Naive B cell (primary cell): ENCODE results near the gene FAM228B. TPM values are rescaled to one million over a fixed set of nuclear protein-coding genes. Genes with fewer than 3 reads are reported as not detected.

Experiments used
- ATAC-seq, 2 donors: fragments of 150-1000 bp; cut with Tn5 transposase; 2 replicates each; pipeline ENCODE4 v1.10.0; 2021; ENCODE audit warnings: low read depth in 2 of 2, mild to moderate bottlenecking in 2 of 2, moderate library complexity in 2 of 2
- DNase-seq: peaks from one replicate; pipeline ENCODE4 v3.0.0; 2022
- H3K27ac Mint-ChIP-seq, 6 donors: one replicate each; pipeline ENCODE4 v1.8.0; 2020 to 2022; ENCODE audit warnings: mild to moderate bottlenecking in 6 of 6, mixed read lengths in 6 of 6, moderate library complexity in 5 of 6, inconsistent platforms in 2 of 6
- H3K27me3 Mint-ChIP-seq, 3 donors: one replicate each; pipeline ENCODE4 v1.8.0; 2021 to 2022; ENCODE audit warnings: mixed read lengths in 3 of 3, mild to moderate bottlenecking in 1 of 3
- H3K36me3 Mint-ChIP-seq, 2 donors: one replicate each; pipeline ENCODE4 v1.8.0; 2020 to 2022; ENCODE audit warnings: mixed read lengths in 2 of 2, inconsistent platforms in 1 of 2, mild to moderate bottlenecking in 1 of 2
- H3K4me1 Mint-ChIP-seq, 3 donors: one replicate each; pipeline ENCODE4 v1.8.0; 2020 to 2022; ENCODE audit warnings: mixed read lengths in 3 of 3, inconsistent platforms in 1 of 3, mild to moderate bottlenecking in 1 of 3, moderate library complexity in 1 of 3
- H3K4me3 Mint-ChIP-seq, 8 donors: one replicate each; pipeline ENCODE4 v1.8.0; 2020 to 2022; ENCODE audit warnings: mild to moderate bottlenecking in 8 of 8, mixed read lengths in 8 of 8, moderate library complexity in 8 of 8, inconsistent platforms in 2 of 8
- H3K9me3 Mint-ChIP-seq, 7 donors: one replicate each; pipeline ENCODE4 v1.8.0; 2020 to 2022; ENCODE audit warnings: mixed read lengths in 7 of 7, mild to moderate bottlenecking in 5 of 7, inconsistent platforms in 2 of 7, moderate library complexity in 1 of 7
- polyA plus RNA-seq, 6 donors: library from polyadenylated mRNA; unstranded; fragments of 300-500 nt; fragmentation: Illumina TruSeq; gene quantifications; one replicate each; pipeline ENCODE4 v1.2.3, GENCODE V29; 2021; ENCODE audit warnings: low read depth in 6 of 6

Gene FAM228B
- polyA plus RNA-seq, 6 donors from 2014 or later, result 3.1 to 15.0 (median 8.3) TPM

GRCh38 chr2:24204505-24204904 lies 81.2 kb downstream of the FAM228B start:
- Mint-ChIP-seq H3K27ac (no peak overlapping the region), H3K4me1 (peaks cover 0 to 9% (median 4%) of the 10 kb centered on the region in 3 donors), H3K36me3 (peaks cover 47 to 65% of the 10 kb centered on the region in 2 donors), H3K27me3 (no peaks in the 10 kb centered on the region), H3K9me3 (no peaks in the 10 kb centered on the region), H3K4me3 (no peak overlapping the region)
- ATAC-seq (no peak), DNase-seq (no peak)

DNA sequence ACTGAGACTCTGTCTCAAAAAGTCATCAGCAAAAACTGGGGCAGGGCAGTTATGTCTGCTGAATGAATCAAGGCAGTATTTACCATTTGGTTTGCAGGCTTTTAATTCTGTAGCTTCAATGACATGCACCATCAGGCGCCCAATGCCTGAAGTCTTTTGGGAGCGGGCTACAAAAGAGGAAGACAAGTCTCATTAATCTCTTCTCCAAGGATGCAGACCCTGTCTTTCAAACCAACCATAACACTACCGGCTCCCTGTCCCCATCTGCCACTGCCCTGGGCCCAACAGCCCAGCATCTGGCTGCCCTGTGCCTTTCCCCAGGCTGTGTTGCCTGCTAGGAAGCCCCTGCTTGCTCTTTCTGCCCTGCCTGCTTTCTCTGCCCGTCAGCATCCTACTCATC lies 81.9 kb downstream of the FAM228B start:
- peaks cover 0 to 9% (median 4%) of the 10 kb centered on the region in 3 donors for H3K4me1 Mint-ChIP-seq
- no peak for ATAC-seq
- H3K4me3 Mint-ChIP-seq, result peak overlapping the region in 1 of 8 donors; percentile 44
- no peaks in the 10 kb centered on the region for H3K27me3 Mint-ChIP-seq
- peak overlapping the region in 1 of 6 donors; percentile 16 for H3K27ac Mint-ChIP-seq
- H3K36me3 Mint-ChIP-seq, result peaks cover 49 to 67% of the 10 kb centered on the region in 2 donors
- no peaks in the 10 kb centered on the region for H3K9me3 Mint-ChIP-seq
- no peak for DNase-seq

DNA sequence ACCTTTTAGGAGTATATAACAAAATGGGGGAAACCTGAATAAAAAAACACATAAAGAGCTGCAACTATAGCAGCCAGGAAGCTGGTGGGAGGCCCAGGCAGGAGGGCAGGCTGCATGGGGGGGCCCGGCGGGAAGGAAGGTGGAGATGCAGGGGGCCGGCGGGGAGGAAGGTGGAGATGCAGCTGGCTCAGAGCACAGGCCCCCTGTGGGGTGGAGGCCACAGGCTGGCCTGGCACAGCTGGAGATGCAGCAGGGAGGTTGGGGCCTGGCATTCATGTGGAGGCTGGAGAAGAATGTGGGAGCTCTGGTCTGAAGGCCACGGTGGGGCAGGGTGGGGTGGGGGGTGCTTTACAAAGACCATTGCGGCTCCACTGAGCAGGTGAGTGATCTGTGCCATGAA lies 83.0 kb downstream of the FAM228B start:
- ATAC-seq (no peak), DNase-seq (no peak)
- H3K4me1 Mint-ChIP-seq, result peaks cover 0 to 9% (median 4%) of the 10 kb centered on the region in 3 donors
- no peaks in the 10 kb centered on the region for H3K9me3 Mint-ChIP-seq
- peaks cover 54 to 69% of the 10 kb centered on the region in 2 donors for H3K36me3 Mint-ChIP-seq
- H3K27me3 Mint-ChIP-seq, result no peaks in the 10 kb centered on the region
- H3K4me3 Mint-ChIP-seq, result no peak overlapping the region
- H3K27ac Mint-ChIP-seq, result peak overlapping the region in 2 of 6 donors; percentile 74 to 80

GRCh38 chr2:24206714-24207113 lies 83.4 kb downstream of the FAM228B start:
- no peaks in the 10 kb centered on the region for H3K27me3 Mint-ChIP-seq
- H3K4me1 Mint-ChIP-seq, result peaks cover 0 to 9% (median 4%) of the 10 kb centered on the region in 3 donors
- H3K4me3 Mint-ChIP-seq, result no peak overlapping the region
- ATAC-seq, result no peak
- no peaks in the 10 kb centered on the region for H3K9me3 Mint-ChIP-seq
- H3K36me3 Mint-ChIP-seq, result peaks cover 54 to 73% of the 10 kb centered on the region in 2 donors
- no peak for DNase-seq
- peak overlapping the region in 3 of 6 donors; percentile 74 to 94 (median 80) for H3K27ac Mint-ChIP-seq

DNA sequence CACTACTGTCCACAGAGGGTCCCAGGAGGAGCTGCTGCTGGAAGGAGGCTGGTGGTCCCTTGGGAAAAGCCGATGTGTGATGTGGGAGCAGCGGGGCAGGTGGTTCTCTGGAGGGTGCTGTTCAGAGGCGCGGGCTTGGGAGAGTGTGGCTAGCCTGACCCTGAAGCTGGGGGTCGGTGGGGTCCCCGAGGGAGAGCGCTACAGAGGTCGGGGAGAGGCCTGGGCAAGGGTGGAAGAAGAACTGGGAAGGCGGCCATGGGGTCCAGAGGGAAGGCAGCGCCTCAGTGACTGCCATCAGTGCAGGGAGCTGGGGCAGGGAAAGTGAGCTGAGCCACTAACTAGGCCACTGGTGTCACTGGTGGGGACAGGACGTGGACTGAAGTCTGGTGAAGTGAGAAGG lies 84.1 kb downstream of the FAM228B start:
- H3K27ac Mint-ChIP-seq, result peak overlapping the region in 3 of 6 donors; percentile 36 to 94 (median 67)
- H3K4me3 Mint-ChIP-seq, result no peak overlapping the region
- ATAC-seq (no peak), DNase-seq (no peak)
- no peaks in the 10 kb centered on the region for H3K9me3 Mint-ChIP-seq
- peaks cover 55 to 80% of the 10 kb centered on the region in 2 donors for H3K36me3 Mint-ChIP-seq
- no peaks in the 10 kb centered on the region for H3K27me3 Mint-ChIP-seq
- peaks cover 0 to 9% (median 4%) of the 10 kb centered on the region in 3 donors for H3K4me1 Mint-ChIP-seq

- H3K36me3 Mint-ChIP-seq, result peaks cover 51 to 86% of the 10 kb centered on the region in 2 donors
- H3K4me1 Mint-ChIP-seq, result peaks cover 0 to 9% (median 4%) of the 10 kb centered on the region in 3 donors
- H3K27ac Mint-ChIP-seq, result peak overlapping the region in 2 of 6 donors; percentile 12 to 56
- ATAC-seq, result no peak
- DNase-seq, result no peak
- no peaks in the 10 kb centered on the region for H3K27me3 Mint-ChIP-seq
- no peak overlapping the region for H3K4me3 Mint-ChIP-seq
- H3K9me3 Mint-ChIP-seq, result no peaks in the 10 kb centered on the region
These were observed 85.2 kb downstream of the FAM228B start for GRCh38 chr2:24208490-24208889.

GRCh38 chr2:24209389-24210105 lies 86.3 kb downstream of the FAM228B start:
- H3K27ac Mint-ChIP-seq, result peak overlapping the region in 3 of 6 donors; percentile 21 to 78 (median 56)
- peaks cover 0 to 9% (median 4%) of the 10 kb centered on the region in 3 donors for H3K4me1 Mint-ChIP-seq
- H3K9me3 Mint-ChIP-seq, result no peaks in the 10 kb centered on the region
- ATAC-seq (no peak), DNase-seq (no peak)
- H3K27me3 Mint-ChIP-seq, result no peaks in the 10 kb centered on the region
- H3K4me3 Mint-ChIP-seq, result no peak overlapping the region
- H3K36me3 Mint-ChIP-seq, result peaks cover 47 to 78% of the 10 kb centered on the region in 2 donors

DNA sequence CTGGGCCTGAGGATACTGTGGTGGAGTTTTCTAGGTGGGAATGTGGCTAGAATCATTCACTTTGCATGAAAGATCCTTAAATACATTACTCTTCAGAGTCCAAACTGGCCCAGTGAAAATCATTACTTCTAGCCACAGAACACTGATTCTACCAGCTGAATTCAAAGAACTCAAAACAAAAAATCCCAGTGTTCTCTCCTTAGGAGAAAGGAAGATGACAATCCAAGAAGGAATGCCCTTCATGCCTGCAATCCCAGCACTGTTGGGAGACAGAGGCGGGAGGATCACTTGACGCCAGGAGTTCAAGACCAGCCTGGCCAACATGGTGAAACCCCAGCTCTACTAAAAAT lies 86.8 kb downstream of the FAM228B start:
- Mint-ChIP-seq H3K4me1 (peaks cover 0 to 11% (median 4%) of the 10 kb centered on the region in 3 donors), H3K4me3 (no peak overlapping the region), H3K9me3 (no peaks in the 10 kb centered on the region), H3K36me3 (peaks cover 47 to 76% of the 10 kb centered on the region in 2 donors), H3K27me3 (no peaks in the 10 kb centered on the region), H3K27ac (peak overlapping the region in 1 of 6 donors; percentile 21)
- DNase-seq, result no peak
- no peak for ATAC-seq

GRCh38 chr2:24210723-24211122 lies 87.5 kb downstream of the FAM228B start:
- H3K36me3 Mint-ChIP-seq, result peaks cover 41 to 70% of the 10 kb centered on the region in 2 donors
- no peaks in the 10 kb centered on the region for H3K9me3 Mint-ChIP-seq
- H3K27ac Mint-ChIP-seq, result no peak overlapping the region
- H3K4me3 Mint-ChIP-seq, result no peak overlapping the region
- ATAC-seq, result no peak
- peaks cover 0 to 12% (median 4%) of the 10 kb centered on the region in 3 donors for H3K4me1 Mint-ChIP-seq
- DNase-seq, result no peak
- H3K27me3 Mint-ChIP-seq, result no peaks in the 10 kb centered on the region

DNA sequence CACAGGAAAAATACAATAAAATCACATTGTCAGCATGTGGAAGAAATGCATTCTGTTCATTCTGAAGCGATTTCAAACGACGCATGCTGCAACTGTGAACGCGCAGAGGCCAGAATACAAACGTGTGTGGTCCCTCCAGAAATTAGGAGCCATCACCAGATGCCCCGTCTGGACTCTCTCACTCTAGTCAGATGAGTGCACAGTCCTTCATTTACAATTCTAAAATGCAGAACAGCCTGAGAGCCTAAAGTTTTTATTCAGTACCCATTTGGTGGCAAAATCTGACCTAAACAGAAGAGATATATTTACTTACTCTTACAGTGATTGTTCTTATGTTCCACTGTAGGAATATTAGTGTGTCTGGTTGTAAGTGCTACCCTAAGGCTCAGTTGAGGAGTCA lies 88.1 kb downstream of the FAM228B start:
- ATAC-seq (no peak), DNase-seq (no peak)
- peaks cover 42 to 63% of the 10 kb centered on the region in 2 donors for H3K36me3 Mint-ChIP-seq
- H3K4me1 Mint-ChIP-seq, result peaks cover 0 to 12% (median 0%) of the 10 kb centered on the region in 3 donors
- H3K27me3 Mint-ChIP-seq, result no peaks in the 10 kb centered on the region
- H3K4me3 Mint-ChIP-seq, result no peak overlapping the region
- H3K9me3 Mint-ChIP-seq, result no peaks in the 10 kb centered on the region
- no peak overlapping the region for H3K27ac Mint-ChIP-seq

GRCh38 chr2:24214880-24215279 lies 91.6 kb downstream of the FAM228B start:
- H3K36me3 Mint-ChIP-seq, result peaks cover 25 to 30% of the 10 kb centered on the region in 2 donors
- H3K27me3 Mint-ChIP-seq, result no peaks in the 10 kb centered on the region
- ATAC-seq, result peak; percentile 60 to 92
- H3K27ac Mint-ChIP-seq, result peak overlapping the region in 1 of 6 donors; percentile 13
- DNase-seq, result no peak
- H3K9me3 Mint-ChIP-seq, result no peaks in the 10 kb centered on the region
- no peak overlapping the region for H3K4me3 Mint-ChIP-seq
- H3K4me1 Mint-ChIP-seq, result peaks cover 0 to 3% (median 0%) of the 10 kb centered on the region in 3 donors

Other genes starting within 250 kb of the FAM228B start
- gene ATAD2B, start 196.3 kb upstream of the FAM228B start, polyA plus RNA-seq, result 10 to 100 TPM in 4 of 6 donors, 1 to 10 TPM in 2; 8.7 to 21.6 (median 15.0) TPM
- gene UBXN2A, start 183.0 kb upstream of the FAM228B start, polyA plus RNA-seq, result 10 to 100 TPM in 5 of 6 donors, 1 to 10 TPM in 1; 8.0 to 14.2 (median 11.7) TPM
- under 1 TPM in 2 of 6 donors, not detected in 4; 0.27 to 0.74 TPM for gene MFSD2B, start 113.4 kb upstream of the FAM228B start, polyA plus RNA-seq
- 1 to 10 TPM in 5 of 6 donors, not detected in 1; 4.1 to 9.8 (median 5.2) TPM for gene WDCP, start 76.1 kb upstream of the FAM228B start, polyA plus RNA-seq
- gene FKBP1B, start 73.7 kb upstream of the FAM228B start, polyA plus RNA-seq, result 1 to 10 TPM in 5 of 6 donors, not detected in 1; 1.4 to 2.4 (median 1.4) TPM
- 100 to 1,000 TPM; 148 to 229 (median 185) TPM for gene SF3B6, start 47.1 kb upstream of the FAM228B start, polyA plus RNA-seq
- gene TP53I3, start 38.6 kb upstream of the FAM228B start, polyA plus RNA-seq, result 1 to 10 TPM in 4 of 6 donors, under 1 TPM in 1, not detected in 1; 0.65 to 2.7 (median 1.2) TPM
- gene PFN4, start 135 bp upstream of the FAM228B start, polyA plus RNA-seq, result not detected
- not detected for gene FAM228A, start 51.6 kb downstream of the FAM228B start, polyA plus RNA-seq
- 100 to 1,000 TPM in 4 of 6 donors, 10 to 100 TPM in 2; 57.8 to 163 (median 113) TPM for gene ITSN2, start 237.1 kb downstream of the FAM228B start, polyA plus RNA-seq